Adrenal gland (tissue), 12 donors: Measurements from ENCODE around the gene AGPAT3. TPM values are rescaled to one million over a fixed set of nuclear protein-coding genes. Genes with fewer than 3 reads are reported as not detected.

Experiments used
- DNase-seq, 7 donors: peaks; one replicate each; pipeline ENCODE4 v3.0.0-alpha.2; 2019 to 2020
- H3K27ac ChIP-seq, 5 donors: fragments of 200-600 bp; sonication (generic) in 4 of 5; 1 replicate in 3 of 5; 2 replicates in 2 of 5; pipeline versions ENCODE4 v1.5.1 to v1.8.0; 2016 to 2020; ENCODE audit warnings: mild to moderate bottlenecking in 1 of 5
- H3K27me3 ChIP-seq: fragments of 200-600 bp; 2 replicates; pipeline ENCODE4 v1.8.0; 2021
- H3K36me3 ChIP-seq, 2 donors: fragments of 200-600 bp; replicated peaks in 1 of 2; 1 replicate in 1 of 2; 2 replicates in 1 of 2; pipeline versions ENCODE4 v1.5.1 to v1.8.0; 2018 to 2022
- H3K4me1 ChIP-seq, 2 donors: fragments of 200-600 bp; replicated peaks in 1 of 2; 1 replicate in 1 of 2; 2 replicates in 1 of 2; pipeline versions ENCODE4 v1.5.1 to v1.8.0; 2018 to 2021
- H3K4me3 ChIP-seq, 4 donors: fragments of 200-600 bp; sonication (generic) in 3 of 4; one replicate each; pipeline ENCODE4 v1.5.1; 2016 to 2018
- H3K9me3 ChIP-seq, 3 donors: fragments of 200-600 bp; sonication (generic) in 1 of 3; replicated peaks in 1 of 3; 1 replicate in 2 of 3; 2 replicates in 1 of 3; pipeline versions ENCODE4 v1.5.1 to v1.8.0; 2016 to 2021
- POLR2A ChIP-seq, 2 donors: fragments of 450-650 bp; IDR thresholded peaks; one replicate each; pipeline ENCODE4 v1.6.1; 2017; ENCODE audit warnings: antibody characterized with exemption in 2 of 2, mild to moderate bottlenecking in 2 of 2, moderate library complexity in 1 of 2
- whole genome bisulfite sequencing, 4 donors: extraction: QIAGEN DNeasy Blood & Tissue Kit in 2 of 4; methylation state at CpG; one replicate each; pipeline versions ENCODE4 v1.1.5 to v1.1.7; 2013 to 2017; 5-methylcytosine and 5-hydroxymethylcytosine counted together
- intact Hi-C, 2 donors: fragments of 100-400 bp; cut with DNase I; formaldehyde crosslinking; loops; one replicate each; pipeline versions ENCODE4 v1.14.1 to v1.15.0; 2022 to 2023
- polyA plus RNA-seq, 3 donors: library from polyadenylated mRNA; stranded (reverse); fragments of 200-250 nt in 2 of 3; fragments of 350-450 nt in 1 of 3; fragmentation: Illumina TruSeq in 1 of 3; extraction: RNeasy Lipid Tissue Mini Kit (QIAGEN cat#74804) in 1 of 3; gene quantifications; one replicate each; pipeline ENCODE4 v1.2.3, GENCODE V29; 2013 to 2014
- total RNA-seq, 9 donors: library from RNA; depleted of rRNA in 4 of 9; stranded (reverse); fragments of >200 nt in 4 of 9; fragments of 120-200 nt in 1 of 9; fragmentation: NEBNext Ultra II Directional in 1 of 9; extraction: Animal tissue kit (Norgen Biotek cat#: 25700) in 1 of 9; gene quantifications; one replicate each; pipeline versions ENCODE4 v1.1.0 to v1.2.4, GENCODE V29; 2013 to 2023
- TF ChIP-seq, protein P1 (sequence below), 6 experiments: fragments of 450-650 bp in 4 of 6; fragments of 200-600 bp in 2 of 6; sonication (generic) in 1 of 6; IDR thresholded peaks; 1 replicate in 5 of 6; 2 replicates in 1 of 6; pipeline versions ENCODE4 v1.5.1 to v1.8.0; 2016 to 2021; ENCODE audit warnings: antibody characterized with exemption in 6 of 6, mild to moderate bottlenecking in 2 of 6, moderate library complexity in 1 of 6
- donor health status: healthy with polysubstance abuse.
- donor health status: Bipolar disorder and iron deficiency.
- donor health status: DM: yes; HTN: yes; CAD: no.
- donor health status: DM: no; HTN: no; CAD: no.
- donor health status: DM: no; HTN: no; CAD: no.
- donor health status: DM: yes; HTN: yes; CAD: no.

The AGPAT3 gene
- total and polyA plus RNA-seq, 12 donors, result 25.3 to 88.9 (median 47.8) TPM

DNA sequence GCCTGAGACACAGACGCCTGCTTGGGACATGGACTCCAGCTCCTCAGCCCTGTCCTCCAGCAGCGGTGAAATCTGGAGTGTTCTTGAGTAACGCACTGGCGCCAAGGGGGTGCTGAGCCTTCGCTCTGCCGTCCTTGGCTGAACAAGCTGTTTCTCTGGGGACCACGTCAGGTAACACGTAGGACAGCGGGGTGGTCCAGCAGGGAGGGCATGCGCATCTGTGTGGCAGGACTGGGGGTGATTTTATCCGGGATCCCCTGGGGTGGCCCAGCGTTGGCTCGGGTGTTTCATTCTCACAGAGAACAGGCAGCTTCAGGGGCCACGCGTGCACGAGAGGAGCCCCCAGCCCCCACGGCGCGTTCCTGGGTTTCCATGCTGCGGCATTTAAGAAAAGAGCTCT is 61.2 kb downstream of the AGPAT3 start:
- Histone ChIP-seq H3K4me1 (no peaks in the 10 kb centered on the region), H3K4me3 (no peak overlapping the region), H3K27ac (no peak overlapping the region), H3K36me3 (no peaks in the 10 kb centered on the region), H3K27me3 (no peaks in the 10 kb centered on the region), H3K9me3 (no peaks in the 10 kb centered on the region)
- no peak for DNase-seq
- no peak for TF ChIP-seq POLR2A (IDR thresholded peaks at IDR 0.05)
- TF ChIP-seq, protein P1, sequence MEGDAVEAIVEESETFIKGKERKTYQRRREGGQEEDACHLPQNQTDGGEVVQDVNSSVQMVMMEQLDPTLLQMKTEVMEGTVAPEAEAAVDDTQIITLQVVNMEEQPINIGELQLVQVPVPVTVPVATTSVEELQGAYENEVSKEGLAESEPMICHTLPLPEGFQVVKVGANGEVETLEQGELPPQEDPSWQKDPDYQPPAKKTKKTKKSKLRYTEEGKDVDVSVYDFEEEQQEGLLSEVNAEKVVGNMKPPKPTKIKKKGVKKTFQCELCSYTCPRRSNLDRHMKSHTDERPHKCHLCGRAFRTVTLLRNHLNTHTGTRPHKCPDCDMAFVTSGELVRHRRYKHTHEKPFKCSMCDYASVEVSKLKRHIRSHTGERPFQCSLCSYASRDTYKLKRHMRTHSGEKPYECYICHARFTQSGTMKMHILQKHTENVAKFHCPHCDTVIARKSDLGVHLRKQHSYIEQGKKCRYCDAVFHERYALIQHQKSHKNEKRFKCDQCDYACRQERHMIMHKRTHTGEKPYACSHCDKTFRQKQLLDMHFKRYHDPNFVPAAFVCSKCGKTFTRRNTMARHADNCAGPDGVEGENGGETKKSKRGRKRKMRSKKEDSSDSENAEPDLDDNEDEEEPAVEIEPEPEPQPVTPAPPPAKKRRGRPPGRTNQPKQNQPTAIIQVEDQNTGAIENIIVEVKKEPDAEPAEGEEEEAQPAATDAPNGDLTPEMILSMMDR (IDR thresholded peaks at IDR 0.05), result no peak
- WGBS, 4 donors, result 90 to 95% (median 92%) methylated on average over 15 to 20 of the region's 20 CpGs
- intact Hi-C loops, result no loop called here

DNA sequence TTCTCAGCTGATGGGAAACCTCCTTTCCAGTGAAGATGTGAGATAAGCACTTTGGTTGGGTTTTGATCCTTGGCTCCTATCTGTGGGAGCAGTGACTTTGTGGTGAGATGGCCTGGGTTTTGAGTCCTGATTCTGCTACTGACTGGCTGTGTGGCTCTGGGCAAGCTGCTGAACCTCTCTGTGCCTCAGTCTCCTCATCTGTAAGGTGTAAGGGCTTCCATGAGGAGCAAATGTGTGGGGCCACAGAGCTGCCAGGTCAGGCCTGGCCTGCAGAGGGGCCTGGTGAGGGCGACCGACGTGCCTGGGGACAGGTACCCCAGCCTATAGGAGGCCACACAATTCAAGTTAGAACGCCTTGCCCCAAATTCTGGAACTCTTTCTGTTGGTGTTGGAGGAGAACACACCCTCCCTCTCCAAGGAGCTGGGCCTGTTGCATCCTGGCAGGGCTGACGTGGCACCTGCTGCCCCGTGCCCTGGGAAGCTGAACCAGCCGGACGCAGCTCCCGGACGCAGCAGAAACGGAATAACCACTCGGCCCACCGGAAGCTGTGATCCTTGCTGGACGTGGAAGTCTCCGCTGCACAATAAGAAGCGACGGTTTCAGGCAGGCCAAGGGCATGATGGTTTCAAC is 62.7 kb downstream of the AGPAT3 start:
- DNase-seq, result no peak
- Histone ChIP-seq H3K4me3 (no peak overlapping the region), H3K4me1 (no peaks in the 10 kb centered on the region), H3K27me3 (no peaks in the 10 kb centered on the region), H3K36me3 (no peaks in the 10 kb centered on the region), H3K27ac (no peak overlapping the region), H3K9me3 (no peaks in the 10 kb centered on the region)
- TF ChIP-seq, protein P1 (IDR thresholded peaks at IDR 0.05), result no peak
- 93 to 95% (median 95%) methylated on average over 11 to 17 of the region's 17 CpGs; no CpG with 5 or more reads in 1 of the 4 donors for WGBS, 4 donors
- intact Hi-C loops, result no loop called here

DNA sequence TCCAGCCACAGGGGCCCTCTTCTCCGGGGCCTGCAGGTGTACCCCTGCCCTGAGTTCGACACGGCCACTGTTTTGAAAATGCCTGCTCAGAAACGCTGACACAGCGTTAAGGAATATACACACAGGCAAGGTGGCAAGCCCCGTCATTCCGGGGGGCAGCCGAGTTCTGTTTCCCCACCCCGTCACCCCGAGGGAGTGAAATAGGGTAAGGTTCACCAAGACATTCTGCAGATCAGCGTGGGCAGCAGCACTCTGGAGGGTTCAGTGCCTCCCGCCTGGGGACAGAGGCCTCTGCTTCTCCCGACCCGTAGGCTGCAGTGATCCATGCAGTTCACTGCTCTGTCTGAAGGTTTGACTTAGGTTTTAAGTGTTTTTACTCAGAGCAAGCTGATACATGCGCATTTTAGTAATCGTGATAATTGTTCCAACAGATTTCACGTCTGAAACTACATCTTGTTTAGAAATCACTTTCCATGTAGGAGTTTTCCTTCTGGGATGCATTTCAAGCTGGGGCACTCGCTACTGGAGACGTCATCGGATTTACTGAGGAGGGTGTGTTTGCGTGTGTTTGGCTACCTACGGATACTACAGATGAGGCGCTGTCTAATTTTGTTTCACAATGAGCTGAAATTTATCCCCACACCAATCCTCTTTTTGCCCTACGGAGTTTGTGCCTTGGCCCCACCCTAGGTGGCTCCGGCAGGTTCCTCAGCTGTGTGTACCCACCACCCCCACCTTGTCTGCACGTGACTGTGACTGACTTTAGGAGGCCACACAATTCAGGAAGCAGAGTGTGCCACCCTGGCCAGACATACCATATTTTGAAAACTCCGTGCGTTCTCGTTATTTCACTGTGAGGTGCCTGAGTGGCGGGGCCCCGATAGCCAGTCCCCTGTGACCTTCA is 63.5 kb downstream of the AGPAT3 start:
- 86 to 92% (median 91%) methylated on average over 17 to 31 of the region's 31 CpGs for WGBS, 4 donors
- no peaks in the 10 kb centered on the region for H3K36me3 ChIP-seq
- intact Hi-C loops, result no loop called here
- H3K4me3 ChIP-seq, result no peak overlapping the region
- H3K27me3 ChIP-seq, result no peaks in the 10 kb centered on the region
- no peaks in the 10 kb centered on the region for H3K9me3 ChIP-seq
- peak overlapping the region in 1 of 5 donors; percentile 35 for H3K27ac ChIP-seq
- H3K4me1 ChIP-seq, result no peaks in the 10 kb centered on the region
- DNase-seq, result no peak
- no peak for TF ChIP-seq POLR2A (IDR thresholded peaks at IDR 0.05)
- TF ChIP-seq, protein P1 (IDR thresholded peaks at IDR 0.05), result no peak

DNA sequence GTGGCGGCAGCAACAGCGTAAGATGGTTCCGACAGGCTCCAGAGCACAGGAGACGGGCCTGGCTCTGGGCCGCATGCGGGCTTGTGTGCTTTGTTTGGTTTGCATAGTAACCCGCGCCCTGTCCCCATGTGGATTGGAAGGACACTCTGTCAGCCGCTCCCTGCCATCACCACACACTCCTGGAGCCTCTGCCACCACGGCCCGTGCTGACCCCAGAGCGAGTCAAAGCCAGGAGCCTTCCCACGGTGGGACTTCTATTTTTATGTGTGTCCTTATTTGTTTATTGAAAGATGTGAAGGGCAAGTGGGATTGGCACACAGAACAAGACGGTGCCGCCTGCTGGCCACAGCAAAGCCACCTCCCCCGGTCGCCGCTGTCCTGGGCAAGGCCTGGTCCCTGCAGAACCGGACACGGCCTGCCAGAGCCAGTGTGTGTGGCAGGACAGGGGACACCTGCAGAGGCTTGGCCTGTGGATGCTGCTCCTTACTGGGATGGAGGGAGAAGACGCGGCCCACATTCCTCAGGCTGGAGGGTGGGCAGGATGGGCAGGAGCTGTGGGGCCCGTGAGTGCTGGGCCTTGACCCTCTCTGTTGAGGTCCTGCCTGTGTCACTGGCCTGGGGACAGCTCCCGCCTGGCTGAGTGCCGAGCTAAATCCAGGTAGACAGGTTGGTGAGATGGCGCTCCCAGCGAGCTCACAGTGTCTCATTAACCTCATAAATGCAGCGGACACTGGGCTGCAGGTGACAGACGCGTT is 64.4 kb downstream of the AGPAT3 start:
- Histone ChIP-seq H3K27ac (peak overlapping the region in 1 of 5 donors; percentile 35), H3K36me3 (no peaks in the 10 kb centered on the region), H3K27me3 (no peaks in the 10 kb centered on the region), H3K9me3 (no peaks in the 10 kb centered on the region), H3K4me1 (no peaks in the 10 kb centered on the region), H3K4me3 (no peak overlapping the region)
- peak in 4 of 7 donors; percentile 41 to 71 (median 64) for DNase-seq
- TF ChIP-seq POLR2A (IDR thresholded peaks at IDR 0.05), result no peak
- TF ChIP-seq, protein P1 (IDR thresholded peaks at IDR 0.05), result peak in 2 of 6 experiments; percentile 29 to 34
- 69 to 83% (median 75%) methylated on average over 12 to 30 of the region's 30 CpGs for WGBS, 4 donors
- intact Hi-C loops, result no loop called here
